NCI-H1694 treated with DMSO at 0.1 percent for 48 hours (cell line): ENCODE data around the gene MFSD11.
"Not testable (repeated sequence)": the region's sequence is repeated elsewhere in the genome, so short reads cannot be mapped to it uniquely, and the experiment has no call there.

Experiments used
- DNase-seq: peaks from one replicate; lab custom pipeline; 2025; lab: John Stamatoyannopoulos, UW

The MFSD11 gene

DNA sequence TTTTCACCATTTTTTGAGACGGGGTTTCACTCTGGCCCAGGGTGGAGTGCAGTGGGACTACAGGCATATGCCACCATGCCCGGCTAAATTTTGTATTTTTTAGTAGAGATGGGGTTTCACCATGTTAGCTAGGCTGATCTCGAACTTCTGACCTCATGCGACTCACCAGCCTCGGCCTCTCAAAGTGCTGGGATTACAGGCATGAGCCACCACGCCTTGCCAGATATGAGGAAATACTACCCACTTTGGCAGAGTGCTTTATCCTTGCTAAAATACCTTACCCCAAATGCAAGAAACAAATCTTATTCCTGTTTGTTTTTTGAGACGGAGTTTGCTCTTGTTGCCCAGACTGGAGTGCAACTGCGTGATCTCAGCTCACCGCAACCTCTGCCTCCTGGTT, 67.4 kb downstream of the MFSD11 start:
- DNase-seq: no peak

DNA sequence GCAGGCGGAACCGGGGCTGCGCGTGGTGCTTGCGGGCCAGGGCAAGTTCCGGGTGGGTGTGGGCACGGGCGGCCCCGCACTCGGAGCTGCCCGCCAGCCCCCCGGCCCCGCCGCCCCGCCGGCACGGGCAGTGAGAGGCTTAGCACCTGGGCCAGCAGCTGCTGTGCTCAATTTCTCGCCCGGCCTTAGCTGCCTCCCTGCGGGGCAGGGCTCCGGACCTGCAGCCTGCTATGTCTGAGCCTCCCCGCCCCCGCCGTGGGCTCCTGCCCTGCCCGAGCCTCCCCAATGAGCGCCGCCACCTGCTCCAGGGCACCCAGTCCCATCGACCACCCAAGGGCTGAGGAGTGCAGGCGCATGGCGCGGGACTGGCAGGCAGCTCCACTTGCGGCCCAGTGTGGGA, 68.2 kb downstream of the MFSD11 start:
- DNase-seq: not testable (repeated sequence)

DNA sequence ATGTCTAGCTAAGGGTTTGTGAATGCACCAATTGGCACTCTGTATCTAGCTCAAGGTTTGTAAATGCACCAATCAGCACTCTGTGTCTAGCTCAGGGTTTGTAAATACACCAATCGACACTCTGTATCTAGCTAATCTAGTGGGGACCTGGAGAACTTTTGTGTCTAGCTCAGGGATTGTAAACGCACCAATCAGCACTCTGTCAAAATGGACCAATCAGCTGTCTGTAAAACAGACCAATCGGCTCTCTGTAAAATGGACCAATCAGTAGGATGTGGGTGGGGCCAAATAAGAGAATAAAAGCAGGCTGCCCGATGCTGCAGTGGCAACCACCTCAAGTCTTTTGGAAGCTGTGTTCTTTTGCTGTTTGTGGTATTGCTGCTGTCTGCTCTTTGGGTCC, 68.8 kb downstream of the MFSD11 start:
- DNase-seq: not testable (repeated sequence)

DNA sequence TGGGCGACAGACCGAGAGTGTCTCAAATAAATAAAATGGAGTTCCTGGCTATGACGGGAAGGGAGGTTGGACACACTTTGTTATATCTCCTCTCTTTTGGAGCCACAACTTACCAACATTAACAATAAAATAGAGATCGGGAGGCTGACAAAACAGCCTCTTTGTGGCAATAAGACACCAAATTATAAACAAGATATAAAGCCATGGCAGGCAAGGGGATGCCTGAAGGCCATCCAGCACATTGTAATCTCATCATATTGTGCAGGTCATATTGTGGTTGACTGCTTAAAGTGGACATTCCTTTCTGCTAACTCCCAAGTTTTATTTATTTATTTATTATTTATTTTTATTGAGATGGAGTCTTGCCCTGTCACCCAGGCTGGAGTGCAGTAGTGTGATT, 70.4 kb downstream of the MFSD11 start:
- DNase-seq: no peak

DNA sequence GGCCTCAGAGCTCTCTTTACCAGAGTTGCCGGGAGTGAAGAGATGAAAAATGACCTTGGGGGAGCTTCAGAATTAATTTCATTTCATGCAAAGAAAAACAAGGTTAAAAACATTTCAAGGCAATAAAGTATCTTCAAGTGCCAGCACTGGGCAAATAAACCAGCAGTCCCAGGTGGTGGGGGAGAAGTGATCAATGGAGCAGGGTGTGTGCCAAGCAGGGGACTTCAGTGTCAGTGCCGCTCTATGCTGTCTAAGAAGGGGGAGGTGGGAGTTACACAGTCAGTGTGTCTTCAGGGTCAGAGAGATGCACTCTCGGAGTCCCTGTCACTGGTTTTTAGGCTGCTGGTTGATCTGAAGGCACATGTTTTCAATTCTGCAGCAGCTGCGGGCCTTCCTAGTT, 73.0 kb downstream of the MFSD11 start:
- DNase-seq: no peak

DNA sequence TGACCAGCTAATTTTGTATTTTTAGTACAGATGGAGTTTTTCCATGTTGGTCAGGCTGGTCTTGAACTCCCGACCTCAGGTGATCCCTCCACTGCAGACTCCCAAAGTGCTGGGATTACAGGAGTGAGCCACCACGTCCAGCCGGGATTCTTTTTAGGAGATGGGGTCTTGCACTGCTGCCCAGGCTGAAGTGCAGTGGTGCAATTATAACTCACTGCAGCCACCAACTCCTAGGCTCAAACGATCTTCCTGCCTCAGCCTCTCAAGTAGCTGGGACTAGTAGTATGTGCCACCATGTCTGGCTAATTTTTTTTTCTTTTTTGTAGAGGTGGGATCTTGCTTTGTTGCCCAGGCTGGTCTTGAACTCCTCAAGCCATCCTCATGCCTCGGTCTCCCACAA, 73.9 kb downstream of the MFSD11 start:
- DNase-seq: no peak

DNA sequence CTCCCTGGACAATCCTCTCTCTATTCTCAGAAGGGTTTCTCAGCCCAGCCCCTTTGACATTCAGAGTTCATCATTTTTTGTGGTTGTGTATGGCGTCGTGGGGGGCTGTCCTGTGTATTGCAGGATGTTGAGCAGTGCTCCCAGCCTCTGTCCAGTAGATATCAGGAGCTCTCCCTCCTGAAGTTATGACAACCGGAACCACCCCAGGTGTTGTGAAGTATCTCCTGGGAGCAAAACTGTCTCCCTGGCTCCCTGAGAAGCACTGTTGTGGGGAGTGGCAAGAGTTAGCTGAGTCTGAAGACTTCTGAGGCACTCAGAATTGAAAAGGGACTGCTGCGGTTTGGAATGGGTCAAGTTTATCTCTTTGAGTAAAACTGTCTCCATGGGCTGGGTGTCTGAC, 74.3 kb downstream of the MFSD11 start:
- DNase-seq: no peak

DNA sequence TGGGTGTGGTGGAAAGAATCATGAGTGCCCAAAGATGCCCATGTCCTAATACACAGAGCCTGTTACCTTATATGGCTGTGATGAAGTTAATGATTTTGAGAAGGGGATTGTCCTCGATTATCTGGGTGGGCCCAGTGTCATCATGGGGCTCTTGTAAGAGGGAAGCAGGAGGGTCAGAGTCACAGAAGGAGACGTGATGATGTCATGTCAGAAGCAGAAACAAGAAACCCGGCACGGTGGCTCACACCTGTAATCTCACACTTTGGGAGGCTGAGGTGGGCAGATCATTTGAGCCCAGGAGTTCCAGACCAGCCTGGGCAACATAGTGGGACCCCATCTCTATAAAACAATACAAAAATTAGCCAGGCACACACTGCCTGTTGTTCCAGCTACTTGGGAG, 75.0 kb downstream of the MFSD11 start:
- no peak for DNase-seq

DNA sequence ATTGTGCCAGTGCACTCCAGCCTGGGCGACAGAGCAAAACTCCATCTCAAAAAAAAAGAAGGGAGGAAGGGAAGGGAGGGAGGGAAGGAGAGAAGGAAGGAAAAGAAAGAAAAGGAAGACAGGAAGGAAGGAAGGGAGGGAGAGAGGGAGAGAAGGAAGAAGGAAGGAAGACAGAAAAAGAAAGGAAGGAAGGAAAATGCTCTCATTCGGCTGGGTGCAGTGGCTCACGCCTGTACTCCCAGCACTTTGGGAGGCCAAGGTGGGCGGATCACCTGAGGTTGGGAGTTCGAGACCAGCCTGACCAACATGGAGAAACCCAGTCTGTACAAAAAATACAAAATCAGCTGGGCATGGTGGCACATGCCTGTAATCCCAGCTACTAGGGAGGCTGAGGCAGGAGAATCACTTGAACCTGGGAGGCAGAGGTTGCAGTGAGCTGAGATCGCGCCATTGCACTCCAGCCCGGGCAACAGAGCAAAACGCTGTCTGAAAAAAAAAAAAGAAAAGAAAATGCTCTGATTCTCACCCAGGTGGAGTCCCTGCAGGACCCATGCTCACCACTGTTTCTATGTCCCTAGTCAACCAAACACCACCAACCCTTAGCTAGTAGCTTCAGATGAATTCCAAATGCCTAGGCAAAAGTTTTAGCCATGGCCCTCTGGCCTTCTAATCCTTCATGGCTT, 78.1 kb downstream of the MFSD11 start:
- DNase-seq: not testable (repeated sequence)

DNA sequence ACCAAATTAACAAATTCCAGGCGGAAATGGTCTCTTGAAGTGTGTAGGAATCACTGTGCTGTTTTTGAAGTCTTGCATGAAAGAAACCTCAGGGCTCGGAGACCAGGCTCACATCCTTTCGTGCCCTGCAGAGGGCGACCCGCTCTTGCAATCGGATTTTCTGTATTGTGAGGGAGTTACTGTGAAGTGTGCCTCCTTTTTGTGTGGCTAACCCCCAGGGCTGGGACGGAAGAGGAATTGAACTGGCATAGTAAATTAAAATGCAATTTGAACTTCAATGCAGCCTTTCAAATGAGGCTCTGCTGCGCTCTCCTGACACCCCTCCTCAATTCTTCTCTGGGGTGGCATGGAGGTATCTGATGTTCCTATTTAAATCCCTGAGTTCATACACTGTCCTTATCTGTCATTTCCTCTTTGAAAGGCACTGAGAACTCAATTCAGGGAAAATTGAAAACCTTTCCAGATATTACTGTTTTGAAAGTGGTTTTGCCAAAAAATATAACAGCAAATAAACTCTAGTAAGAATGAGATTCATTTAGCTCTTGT, 78.7 kb downstream of the MFSD11 start:
- peak; percentile 79 for DNase-seq

DNA sequence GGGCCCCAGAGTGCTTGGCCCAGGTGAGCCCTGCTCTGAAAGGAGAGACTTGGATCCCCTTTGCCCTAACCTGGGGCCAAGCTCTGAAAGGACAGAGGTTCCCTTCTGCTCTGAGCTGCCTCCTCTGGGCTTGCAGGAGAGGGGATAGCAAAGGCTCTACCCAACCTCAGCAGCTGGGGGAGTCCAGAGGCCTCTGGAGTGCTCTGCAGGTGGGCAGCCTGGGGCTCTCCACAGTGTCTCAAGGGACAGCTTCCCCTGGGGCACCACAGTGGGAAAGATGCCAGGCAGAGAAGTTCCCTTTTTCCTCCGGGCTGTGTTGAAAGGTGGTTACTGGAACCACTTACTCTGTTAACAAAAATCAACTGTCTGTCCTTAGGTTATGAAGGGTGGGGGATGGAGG, 82.1 kb downstream of the MFSD11 start:
- DNase-seq: peak; percentile 82

DNA sequence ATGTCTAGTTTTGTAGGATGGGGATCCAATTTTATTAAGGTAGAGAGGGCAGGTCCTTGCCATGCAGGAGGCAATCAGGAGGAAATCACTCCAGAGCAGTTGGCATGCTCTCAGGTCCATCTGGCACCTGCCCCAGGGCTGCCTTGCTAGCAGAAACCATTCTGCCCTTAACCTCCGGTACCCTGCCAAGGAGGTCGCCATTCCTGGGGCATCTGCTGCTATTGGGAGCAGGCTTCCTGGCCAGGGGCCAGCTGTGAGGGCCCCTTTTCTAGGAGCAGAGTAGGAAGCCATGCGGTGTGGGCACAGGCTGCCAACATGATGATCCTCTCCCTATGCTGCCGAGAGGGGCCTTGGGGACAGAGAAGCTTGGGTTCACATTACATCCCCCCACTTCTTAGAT, 82.6 kb downstream of the MFSD11 start:
- peak; percentile 89 for DNase-seq

DNA sequence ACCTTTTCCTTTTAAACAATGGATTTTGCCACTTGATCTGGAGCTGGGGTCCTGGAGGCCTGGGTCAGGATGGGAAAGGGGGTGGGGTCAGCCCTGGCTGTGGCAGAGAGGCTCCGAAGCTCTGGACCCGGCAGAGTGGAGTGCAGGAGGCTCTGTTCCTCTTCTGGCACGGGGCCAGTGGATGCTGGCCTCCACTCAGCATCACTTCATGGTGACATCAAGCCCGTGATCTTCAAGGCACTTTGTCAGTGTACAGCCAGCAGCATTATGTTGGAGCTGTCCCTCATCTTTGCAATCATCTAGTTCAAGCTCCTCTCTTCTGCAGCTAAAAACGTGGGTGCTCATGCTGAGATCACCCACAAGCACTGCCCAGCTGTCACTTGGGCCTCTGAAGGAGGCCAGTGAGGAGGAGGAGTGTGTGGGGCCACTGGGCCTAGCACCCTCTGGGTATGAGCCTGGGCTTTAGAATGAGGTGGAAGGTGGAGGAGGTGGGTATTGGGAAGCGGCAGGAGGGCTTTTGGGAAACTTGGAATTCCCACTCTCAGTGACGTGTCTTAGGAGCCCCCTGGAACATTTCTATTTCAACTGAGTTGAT, 84.4 kb downstream of the MFSD11 start:
- DNase-seq: no peak

DNA sequence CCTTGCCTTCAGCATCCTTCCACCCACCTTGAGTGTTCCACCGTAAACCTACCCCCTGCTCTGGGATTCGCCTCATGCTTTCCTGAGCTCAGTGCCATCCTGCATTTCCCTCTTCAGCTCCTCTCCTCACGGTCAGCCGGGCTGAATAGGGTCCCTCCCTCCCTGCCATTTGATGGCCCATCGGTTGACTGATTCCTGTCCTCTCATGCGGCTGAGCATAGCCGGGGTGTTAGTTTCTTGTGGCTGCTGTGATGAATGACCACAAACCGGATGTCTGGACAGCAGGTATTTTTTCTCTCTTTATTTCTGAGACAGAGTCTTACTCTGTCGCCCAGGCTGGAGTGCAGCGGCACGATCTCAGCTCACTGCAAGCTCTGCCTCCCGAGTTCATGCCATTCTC, 86.2 kb downstream of the MFSD11 start:
- DNase-seq: no peak

DNA sequence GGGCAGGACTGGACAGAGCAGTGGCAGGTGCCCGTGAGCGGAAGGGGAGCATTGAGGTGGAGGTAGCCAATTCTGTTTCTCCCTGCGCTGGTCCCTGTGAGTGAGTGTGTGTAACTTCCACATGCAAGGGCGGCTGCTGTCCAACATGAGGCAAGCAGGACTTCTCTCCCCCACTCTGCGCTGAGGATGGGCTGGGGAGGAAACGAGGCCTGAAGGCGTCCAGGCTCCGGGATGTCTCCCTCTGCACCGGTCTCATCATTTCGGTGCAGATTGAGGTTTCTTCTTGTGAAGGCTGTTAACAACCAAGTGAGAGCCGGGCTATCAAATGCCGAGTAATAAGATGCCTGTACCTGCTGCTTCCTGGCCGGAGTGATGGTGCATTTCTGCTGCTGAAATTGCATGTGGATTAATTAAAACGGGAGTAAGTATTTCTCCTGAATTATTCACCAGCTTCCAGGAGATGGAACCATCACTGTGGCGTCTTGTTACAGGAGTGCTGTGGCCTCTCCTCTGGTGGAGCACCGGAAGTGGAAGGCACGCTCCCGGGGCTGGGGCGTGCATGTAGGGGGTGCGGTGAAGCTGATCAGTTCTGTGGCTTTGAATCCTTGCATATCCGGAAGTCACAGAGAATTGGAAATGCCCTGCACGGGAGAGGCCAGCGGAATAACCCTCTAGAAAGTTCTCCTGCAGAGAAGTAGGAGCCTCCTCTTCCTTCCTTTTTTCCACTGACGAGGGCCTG, 88.6 kb downstream of the MFSD11 start:
- DNase-seq: no peak

DNA sequence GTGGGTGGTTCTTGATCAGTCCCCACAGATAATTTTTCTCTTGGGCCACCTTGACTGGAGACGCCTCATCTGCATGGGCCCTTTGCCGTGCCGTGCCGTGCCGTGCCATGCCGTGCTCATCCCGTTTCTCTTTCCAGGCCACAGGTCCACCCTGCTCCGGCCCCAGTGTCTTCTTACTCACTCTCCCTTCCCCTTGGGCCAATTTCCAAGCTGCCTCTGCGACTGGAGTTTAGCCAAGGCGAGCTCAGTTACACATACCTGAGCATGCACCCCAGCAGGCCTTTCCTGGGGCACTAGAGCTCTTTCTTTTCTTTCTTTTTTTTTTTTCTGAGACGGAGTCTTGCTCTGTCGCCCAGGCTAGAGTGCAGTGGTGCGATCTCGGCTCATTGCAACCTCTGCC, 89.8 kb downstream of the MFSD11 start:
- no peak for DNase-seq
